PC-9 (cell line): Measurements from ENCODE around the gene CYBC1. TPM values are rescaled to one million over a fixed set of nuclear protein-coding genes. Genes with fewer than 3 reads are reported as not detected.
A peak's percentile ranks its signal among the peaks of the same experiment; 100 is the strongest.
"Not testable (repeated sequence)": the region's sequence is repeated elsewhere in the genome, so short reads cannot be mapped to it uniquely, and the experiment has no call there.

Experiments used
- BruUV-seq: library from RNA; stranded (reverse); fragments of 400-500 nt; replicated peaks from 2 replicates; lab custom pipeline; 2021; lab: Mats Ljungman, UMichigan
- CTCF ChIA-PET: fragments of 300-600 bp; sonication (Branson Sonifier 250); formaldehyde crosslinking; loops from one replicate; lab custom pipeline; 2022; ENCODE audit warnings: antibody characterized with exemption; lab: Charles Lee
- POLR2A ChIA-PET: fragments of 300-600 bp; sonication (Branson Sonifier 250); formaldehyde crosslinking; loops from one replicate; lab custom pipeline; 2022; ENCODE audit warnings: antibody characterized with exemption; ENCODE audit not compliant: unreplicated experiment; lab: Charles Lee
- DNase-seq, 2 experiments: peaks; one replicate each; pipeline versions ENCODE4 v3.0.0 to v3.0.0-alpha.2; 2015 to 2022; ENCODE audit warnings: mixed read lengths in 1 of 2
- H2AFZ ChIP-seq: fragments of 200-600 bp; sonication (generic); 2 replicates; pipeline ENCODE4 v1.8.1; 2017; ENCODE audit warnings: antibody characterized with exemption
- H3F3A ChIP-seq: fragments of 200-600 bp; sonication (generic); 2 replicates; pipeline ENCODE4 v1.8.1; 2017; ENCODE audit warnings: antibody characterized with exemption, mild to moderate bottlenecking, low read depth; ENCODE audit not compliant: insufficient read depth
- H3K27ac ChIP-seq: fragments of 200-600 bp; sonication (generic); 2 replicates; pipeline ENCODE4 v1.6.1; 2016; ENCODE audit warnings: mixed run types
- H3K27me3 ChIP-seq: fragments of 200-600 bp; sonication (generic); 2 replicates; pipeline ENCODE4 v1.6.1; 2016; ENCODE audit warnings: low read depth, mixed run types; ENCODE audit not compliant: insufficient read depth
- H3K36me3 ChIP-seq: fragments of 200-600 bp; sonication (generic); 2 replicates; pipeline ENCODE4 v1.6.1; 2016; ENCODE audit warnings: low read depth, mixed run types
- H3K4me1 ChIP-seq: fragments of 200-600 bp; sonication (generic); replicated peaks from 2 replicates; pipeline ENCODE4 v1.6.1; 2016; ENCODE audit warnings: mixed run types; ENCODE audit not compliant: insufficient read depth
- H3K4me2 ChIP-seq: fragments of 200-600 bp; sonication (generic); 2 replicates; pipeline ENCODE4 v1.6.1; 2017; ENCODE audit warnings: mixed run types
- H3K4me3 ChIP-seq: fragments of 200-600 bp; sonication (generic); 2 replicates; pipeline ENCODE4 v1.6.1; 2016; ENCODE audit warnings: mixed run types
- H3K79me2 ChIP-seq: fragments of 200-600 bp; sonication (generic); 2 replicates; pipeline ENCODE4 v1.6.1; 2017; ENCODE audit warnings: low read depth, mixed run types
- H3K9me2 ChIP-seq: fragments of 200-600 bp; sonication (generic); 2 replicates; pipeline ENCODE4 v1.8.1; 2017; ENCODE audit warnings: mild to moderate bottlenecking; ENCODE audit not compliant: insufficient read depth
- H3K9me3 ChIP-seq: fragments of 200-600 bp; sonication (generic); 2 replicates; pipeline ENCODE4 v1.8.1; 2016; ENCODE audit warnings: low read depth; ENCODE audit not compliant: insufficient read depth
- H4K20me1 ChIP-seq: fragments of 200-600 bp; sonication (generic); 2 replicates; pipeline ENCODE4 v1.8.1; 2017; ENCODE audit not compliant: insufficient read depth
- EZH2 ChIP-seq: fragments of 200-600 bp; sonication (generic); IDR thresholded peaks from 2 replicates; pipeline ENCODE4 v1.8.0; 2017; ENCODE audit warnings: antibody characterized with exemption, low read depth
- intact Hi-C: fragments of 100-400 bp; cut with micrococcal nuclease; formaldehyde crosslinking; loops from one replicate; pipeline ENCODE4 v1.10.0; 2022; ENCODE audit not compliant: unreplicated experiment
- total RNA-seq: library from RNA; stranded (reverse); gene quantifications from 2 replicates; pipeline ENCODE4 v1.2.3, GENCODE V29; 2021
- TF ChIP-seq, protein P1 (sequence below): fragments of 200-600 bp; sonication (generic); conservative IDR thresholded peaks from 2 replicates; pipeline ENCODE4 v1.6.1; 2017; ENCODE audit warnings: mixed run types, antibody characterized with exemption, mild to moderate bottlenecking, moderate library complexity

Gene CYBC1
- total RNA-seq, 1 experiment from 2014 or later = 78.4 TPM

DNA sequence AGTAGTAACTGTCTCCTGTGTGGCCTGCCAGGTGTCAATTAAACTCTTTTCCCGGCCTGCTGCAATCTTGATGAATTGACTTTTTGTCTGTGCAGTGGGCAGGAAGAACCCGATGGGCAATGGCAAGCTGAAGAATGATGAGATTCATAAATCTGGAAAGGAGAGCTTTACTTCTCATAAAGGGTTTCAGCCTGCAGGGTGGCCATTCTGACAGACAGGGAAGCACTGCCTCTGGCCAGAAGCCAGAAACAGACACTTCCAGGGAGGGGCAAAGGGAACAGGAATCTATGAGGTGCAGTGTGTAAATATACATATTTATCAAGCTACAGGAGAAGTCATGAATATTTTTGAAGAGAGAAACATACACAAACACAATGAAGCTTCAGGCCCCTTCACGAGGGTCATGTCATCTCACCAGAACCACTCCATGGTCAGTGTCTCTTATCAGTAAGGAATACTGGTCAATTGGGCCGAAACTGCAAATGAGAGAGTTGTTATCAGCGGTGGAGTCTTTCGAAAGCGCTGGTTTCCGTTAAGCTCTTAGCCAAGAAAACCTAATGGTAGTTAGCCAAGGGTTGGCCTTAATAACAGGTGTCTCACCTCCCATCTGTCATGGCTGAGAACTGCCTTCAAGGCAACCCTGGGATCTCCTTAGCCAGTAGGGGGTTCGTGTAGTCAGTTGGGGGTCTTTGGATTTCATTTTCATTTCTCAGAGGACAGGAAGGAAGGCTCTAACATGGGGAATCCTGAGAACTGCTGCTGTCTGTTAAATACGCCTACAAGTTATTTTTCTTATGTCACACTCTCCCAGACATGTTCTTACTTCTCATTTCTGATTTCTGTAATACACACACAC, 6.7 kb upstream of the CYBC1 start:
- peaks cover 17% of the 10 kb centered on the region for H3F3A ChIP-seq
- H3K4me1 ChIP-seq = peaks cover 20% of the 10 kb centered on the region
- H3K36me3 ChIP-seq = no peaks in the 10 kb centered on the region
- peak overlapping the region; percentile 92 for H3K4me2 ChIP-seq
- H3K27ac ChIP-seq = peak overlapping the region; percentile 95
- BruUV-seq = no TSS peak
- POLR2A ChIA-PET = interaction anchor here (0.5 kb wide), 1 partner anchor 561 kb away, joined by 10 read pairs; no protein-coding TSS in a partner anchor
- peak overlapping the region; percentile 75 for H2AFZ ChIP-seq
- no peak for DNase-seq
- H3K9me2 ChIP-seq = no peaks in the 10 kb centered on the region
- no peaks in the 10 kb centered on the region for H3K27me3 ChIP-seq
- H3K9me3 ChIP-seq = no peaks in the 10 kb centered on the region
- TF ChIP-seq, protein P1, sequence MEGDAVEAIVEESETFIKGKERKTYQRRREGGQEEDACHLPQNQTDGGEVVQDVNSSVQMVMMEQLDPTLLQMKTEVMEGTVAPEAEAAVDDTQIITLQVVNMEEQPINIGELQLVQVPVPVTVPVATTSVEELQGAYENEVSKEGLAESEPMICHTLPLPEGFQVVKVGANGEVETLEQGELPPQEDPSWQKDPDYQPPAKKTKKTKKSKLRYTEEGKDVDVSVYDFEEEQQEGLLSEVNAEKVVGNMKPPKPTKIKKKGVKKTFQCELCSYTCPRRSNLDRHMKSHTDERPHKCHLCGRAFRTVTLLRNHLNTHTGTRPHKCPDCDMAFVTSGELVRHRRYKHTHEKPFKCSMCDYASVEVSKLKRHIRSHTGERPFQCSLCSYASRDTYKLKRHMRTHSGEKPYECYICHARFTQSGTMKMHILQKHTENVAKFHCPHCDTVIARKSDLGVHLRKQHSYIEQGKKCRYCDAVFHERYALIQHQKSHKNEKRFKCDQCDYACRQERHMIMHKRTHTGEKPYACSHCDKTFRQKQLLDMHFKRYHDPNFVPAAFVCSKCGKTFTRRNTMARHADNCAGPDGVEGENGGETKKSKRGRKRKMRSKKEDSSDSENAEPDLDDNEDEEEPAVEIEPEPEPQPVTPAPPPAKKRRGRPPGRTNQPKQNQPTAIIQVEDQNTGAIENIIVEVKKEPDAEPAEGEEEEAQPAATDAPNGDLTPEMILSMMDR = no peak
- TF ChIP-seq EZH2 = no peak
- H4K20me1 ChIP-seq = no peaks in the 10 kb centered on the region
- CTCF ChIA-PET = interaction anchor here (0.6 kb wide), 1 partner anchor 65 kb away, joined by 7 read pairs; no protein-coding TSS in a partner anchor
- peak overlapping the region; percentile 71 for H3K4me3 ChIP-seq
- H3K79me2 ChIP-seq = no peaks in the 10 kb centered on the region
- intact Hi-C loops = no loop called here

DNA sequence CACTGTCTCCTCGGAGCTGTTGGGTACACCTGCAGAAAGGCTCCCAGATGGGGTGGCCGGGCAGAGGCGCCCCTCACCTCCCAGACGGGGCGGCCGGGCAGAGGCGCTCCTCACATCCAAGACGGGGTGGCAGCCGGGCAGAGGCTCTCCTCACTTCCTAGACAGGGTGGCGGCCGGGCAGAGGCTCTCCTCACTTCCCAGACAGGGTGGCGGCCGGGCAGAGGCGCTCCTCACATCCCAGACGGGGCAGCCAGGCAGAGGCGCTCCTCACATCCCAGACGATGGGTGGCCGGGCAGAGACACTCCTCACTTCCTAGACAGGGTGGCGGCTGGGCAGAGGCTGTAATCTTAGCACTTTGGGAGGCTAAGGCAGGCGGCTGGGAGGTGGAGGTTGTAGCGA, 3.2 kb upstream of the CYBC1 start:
- H4K20me1 ChIP-seq, H3K4me3 ChIP-seq, H3K36me3 ChIP-seq, DNase-seq, H3K9me2 ChIP-seq, POLR2A ChIA-PET, H3K27me3 ChIP-seq, intact Hi-C loops, H3K27ac ChIP-seq, H3K9me3 ChIP-seq, CTCF ChIA-PET, BruUV-seq, H2AFZ ChIP-seq, H3K4me2 ChIP-seq, H3F3A ChIP-seq: not testable (repeated sequence)
- Histone ChIP-seq H3K79me2 (peaks cover 10% of the 10 kb centered on the region; the same call in 1 of the 2 replicates), H3K4me1 (peaks cover 20% of the 10 kb centered on the region)

DNA sequence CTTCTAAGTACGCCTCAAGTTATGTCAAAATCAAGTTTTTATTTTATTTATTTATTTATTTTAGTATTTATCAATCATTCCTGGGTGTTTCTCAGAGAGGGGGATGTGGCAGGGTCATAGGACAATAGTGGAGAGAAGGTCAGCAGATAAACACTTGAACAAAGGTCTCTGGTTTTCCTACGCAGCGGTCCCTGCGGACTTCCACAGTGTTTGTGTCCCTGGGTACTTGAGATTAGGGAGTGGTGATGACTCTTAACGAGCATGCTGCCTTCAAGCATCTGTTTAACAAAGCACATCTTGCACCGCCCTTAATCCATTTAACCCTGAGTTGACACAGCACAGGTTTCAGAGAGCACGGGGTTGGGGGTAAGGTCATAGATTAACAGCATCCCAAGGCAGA, 2.6 kb upstream of the CYBC1 start:
- H3K36me3 ChIP-seq, DNase-seq, CTCF ChIA-PET, POLR2A ChIA-PET, H3K4me3 ChIP-seq, intact Hi-C loops, H3K9me2 ChIP-seq, H3F3A ChIP-seq, H4K20me1 ChIP-seq, H3K27ac ChIP-seq, H3K4me2 ChIP-seq, H3K27me3 ChIP-seq, H3K9me3 ChIP-seq, H2AFZ ChIP-seq, BruUV-seq: not testable (repeated sequence)
- peaks cover 10% of the 10 kb centered on the region; the same call in 1 of the 2 replicates for H3K79me2 ChIP-seq
- H3K4me1 ChIP-seq = peaks cover 20% of the 10 kb centered on the region

DNA sequence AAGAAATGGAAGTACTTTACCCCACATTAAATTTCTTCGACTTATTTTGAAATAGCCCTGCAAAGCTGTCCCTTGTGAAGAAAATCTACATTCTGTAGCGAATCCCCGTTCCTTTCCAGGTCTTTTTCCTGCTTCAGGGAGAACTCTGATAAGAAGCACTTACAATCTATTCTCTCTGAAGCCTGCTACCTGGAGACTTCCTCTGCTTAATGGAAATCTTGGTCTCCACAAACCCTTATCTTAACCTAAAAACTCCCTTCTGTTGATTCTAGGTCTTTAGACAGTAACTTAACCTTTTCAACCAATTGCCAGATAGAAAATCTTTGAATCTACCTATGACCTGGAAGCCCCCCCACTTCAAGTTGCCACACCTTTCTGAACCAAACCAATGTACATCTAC, 1.6 kb upstream of the CYBC1 start:
- DNase-seq = no peak
- Histone ChIP-seq H3K27ac (no peak overlapping the region), H3K36me3 (no peaks in the 10 kb centered on the region), H3K79me2 (peaks cover 10% of the 10 kb centered on the region; the same call in 1 of the 2 replicates), H2AFZ (no peak overlapping the region), H4K20me1 (no peaks in the 10 kb centered on the region), H3F3A (peaks cover 1% of the 10 kb centered on the region; the same call in 1 of the 2 replicates), H3K4me2 (no peak overlapping the region), H3K9me2 (no peaks in the 10 kb centered on the region), H3K27me3 (no peaks in the 10 kb centered on the region), H3K9me3 (no peaks in the 10 kb centered on the region), H3K4me1 (peaks cover 14% of the 10 kb centered on the region), H3K4me3 (no peak overlapping the region)
- BruUV-seq = no TSS peak
- TF ChIP-seq, protein P1 = no peak
- no peak for TF ChIP-seq EZH2
- ChIA-PET CTCF (no interaction called here), POLR2A (no interaction called here)
- intact Hi-C loops = no loop called here
